Astrocyte (in vitro differentiated cells and primary cell): ENCODE measurements around the gene FEM1C. TPM values are rescaled to one million over a fixed set of nuclear protein-coding genes. Genes with fewer than 3 reads are reported as not detected.

Source experiments
- DNase-seq: peaks from one replicate; pipeline ENCODE4 v3.0.0-alpha.2; 2010; ENCODE audit warnings: low read depth
- FAIRE-seq: peaks from 2 replicates; lab custom pipeline; 2011; peaks lifted over from hg19 to GRCh38; lab: Jason Lieb, UNC
- H2AFZ ChIP-seq: 2 replicates; pipeline ENCODE4 v1.6.0; 2012; ENCODE audit warnings: low read depth, low read length, inconsistent platforms
- H3K27ac ChIP-seq: 2 replicates; pipeline ENCODE4 v1.5.1; 2011; ENCODE audit warnings: low read depth, low read length, inconsistent platforms
- H3K27me3 ChIP-seq: 2 replicates; pipeline ENCODE4 v1.6.0; 2011; ENCODE audit warnings: low read length, inconsistent platforms; ENCODE audit not compliant: insufficient read depth
- H3K36me3 ChIP-seq: 2 replicates; pipeline ENCODE4 v1.5.1; 2011; ENCODE audit warnings: low read length, inconsistent platforms; ENCODE audit not compliant: insufficient read depth
- H3K4me1 ChIP-seq: 2 replicates; pipeline ENCODE4 v1.5.1; 2011; ENCODE audit warnings: low read length, inconsistent platforms; ENCODE audit not compliant: insufficient read depth
- H3K4me2 ChIP-seq: 2 replicates; pipeline ENCODE4 v1.6.0; 2012; ENCODE audit warnings: low read length, inconsistent platforms
- H3K4me3 ChIP-seq: 2 replicates; pipeline ENCODE4 v1.5.1; 2011; ENCODE audit warnings: low read depth, mild to moderate bottlenecking, low read length, inconsistent platforms; ENCODE audit not compliant: insufficient read depth
- H3K79me2 ChIP-seq: 2 replicates; pipeline ENCODE4 v1.6.0; 2012; ENCODE audit warnings: mild to moderate bottlenecking, low read length, inconsistent platforms; ENCODE audit not compliant: insufficient read depth
- H3K9ac ChIP-seq: 2 replicates; pipeline ENCODE4 v1.6.0; 2012; ENCODE audit warnings: mild to moderate bottlenecking, low read length, inconsistent platforms
- H3K9me3 ChIP-seq: 2 replicates; pipeline ENCODE4 v1.5.1; 2012; ENCODE audit warnings: low read depth, mild to moderate bottlenecking, low read length, inconsistent platforms; ENCODE audit not compliant: insufficient read depth
- H4K20me1 ChIP-seq: 2 replicates; pipeline ENCODE4 v1.6.0; 2012; ENCODE audit warnings: low read length, inconsistent platforms; ENCODE audit not compliant: insufficient read depth
- H3K27ac Mint-ChIP-seq: one replicate; pipeline ENCODE4 v1.8.0; 2021; ENCODE audit warnings: mild to moderate bottlenecking, mixed read lengths; ENCODE audit not compliant: unreplicated experiment
- H3K27me3 Mint-ChIP-seq: one replicate; pipeline ENCODE4 v1.8.0; 2021; ENCODE audit warnings: low read depth, mixed read lengths; ENCODE audit not compliant: unreplicated experiment
- H3K36me3 Mint-ChIP-seq: one replicate; pipeline ENCODE4 v1.8.0; 2021; ENCODE audit warnings: low read depth, mixed read lengths; ENCODE audit not compliant: unreplicated experiment
- H3K4me1 Mint-ChIP-seq: one replicate; pipeline ENCODE4 v1.8.0; 2021; ENCODE audit warnings: low read depth, mixed read lengths; ENCODE audit not compliant: unreplicated experiment
- H3K4me3 Mint-ChIP-seq: one replicate; pipeline ENCODE4 v1.8.0; 2021; ENCODE audit warnings: mild to moderate bottlenecking, moderate library complexity, mixed read lengths; ENCODE audit not compliant: unreplicated experiment
- H3K9me3 Mint-ChIP-seq: one replicate; pipeline ENCODE4 v1.8.0; 2021; ENCODE audit warnings: mild to moderate bottlenecking, mixed read lengths; ENCODE audit not compliant: unreplicated experiment
- EZH2 ChIP-seq: IDR thresholded peaks from 2 replicates; pipeline ENCODE4 v1.6.1; 2012; ENCODE audit warnings: mild to moderate bottlenecking, low read length, inconsistent platforms; ENCODE audit not compliant: insufficient read depth
- total RNA-seq: library from RNA; stranded (reverse); gene quantifications from 2 replicates; pipeline ENCODE4 v1.2.1, GENCODE V29; 2021
- TF ChIP-seq, protein P1 (sequence below): IDR thresholded peaks from 2 replicates; pipeline ENCODE4 v1.5.1; 2011; ENCODE audit warnings: low read depth, mild to moderate bottlenecking, inconsistent platforms, low read length, moderate library complexity; ENCODE audit not compliant: insufficient read depth

FEM1C gene
- total RNA-seq, 1 donor from 2014 or later, result 22.9 TPM

- Mint-ChIP-seq H3K36me3 (no peaks in the 10 kb centered on the region), H3K9me3 (no peaks in the 10 kb centered on the region), H3K4me3 (no peak overlapping the region), H3K27me3 (no peaks in the 10 kb centered on the region), H3K27ac (no peak overlapping the region), H3K4me1 (no peaks in the 10 kb centered on the region)
- H3K36me3 ChIP-seq, result no peaks in the 10 kb centered on the region
- no peak overlapping the region for H2AFZ ChIP-seq
- TF ChIP-seq EZH2, result no peak
- TF ChIP-seq, protein P1, sequence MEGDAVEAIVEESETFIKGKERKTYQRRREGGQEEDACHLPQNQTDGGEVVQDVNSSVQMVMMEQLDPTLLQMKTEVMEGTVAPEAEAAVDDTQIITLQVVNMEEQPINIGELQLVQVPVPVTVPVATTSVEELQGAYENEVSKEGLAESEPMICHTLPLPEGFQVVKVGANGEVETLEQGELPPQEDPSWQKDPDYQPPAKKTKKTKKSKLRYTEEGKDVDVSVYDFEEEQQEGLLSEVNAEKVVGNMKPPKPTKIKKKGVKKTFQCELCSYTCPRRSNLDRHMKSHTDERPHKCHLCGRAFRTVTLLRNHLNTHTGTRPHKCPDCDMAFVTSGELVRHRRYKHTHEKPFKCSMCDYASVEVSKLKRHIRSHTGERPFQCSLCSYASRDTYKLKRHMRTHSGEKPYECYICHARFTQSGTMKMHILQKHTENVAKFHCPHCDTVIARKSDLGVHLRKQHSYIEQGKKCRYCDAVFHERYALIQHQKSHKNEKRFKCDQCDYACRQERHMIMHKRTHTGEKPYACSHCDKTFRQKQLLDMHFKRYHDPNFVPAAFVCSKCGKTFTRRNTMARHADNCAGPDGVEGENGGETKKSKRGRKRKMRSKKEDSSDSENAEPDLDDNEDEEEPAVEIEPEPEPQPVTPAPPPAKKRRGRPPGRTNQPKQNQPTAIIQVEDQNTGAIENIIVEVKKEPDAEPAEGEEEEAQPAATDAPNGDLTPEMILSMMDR, result no peak
- no peak for FAIRE-seq
- no peak overlapping the region for H3K27ac ChIP-seq
- no peak overlapping the region for H3K4me2 ChIP-seq
- no peaks in the 10 kb centered on the region for H3K79me2 ChIP-seq
- H3K9ac ChIP-seq, result no peak overlapping the region
- H3K27me3 ChIP-seq, result no peaks in the 10 kb centered on the region
- H4K20me1 ChIP-seq, result no peaks in the 10 kb centered on the region
- no peaks in the 10 kb centered on the region for H3K4me1 ChIP-seq
- no peaks in the 10 kb centered on the region for H3K9me3 ChIP-seq
- no peak overlapping the region for H3K4me3 ChIP-seq
- DNase-seq, result no peak
Measured at GRCh38 chr5:115487756-115488155, 56.8 kb downstream of the FEM1C start.

DNA sequence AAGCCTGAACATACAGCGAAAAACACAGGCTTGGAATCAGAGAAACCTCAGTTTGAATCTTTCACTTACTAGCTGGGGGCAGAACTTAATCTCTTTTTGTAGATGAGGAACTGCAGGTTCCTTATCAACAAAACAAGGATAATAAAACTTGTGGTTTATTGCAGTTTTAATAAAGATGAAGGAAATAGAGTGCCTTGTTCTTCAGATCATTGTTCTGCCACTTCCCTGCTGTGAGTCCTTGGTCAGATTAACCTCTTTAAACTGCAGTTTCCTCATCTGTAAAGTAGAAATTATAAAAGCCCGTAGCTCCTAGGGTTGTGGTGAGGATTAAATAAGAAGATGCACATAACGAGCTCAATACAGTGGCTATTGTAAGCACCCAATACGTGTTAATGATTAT lies 57.4 kb downstream of the FEM1C start:
- Mint-ChIP-seq H3K4me3 (no peak overlapping the region), H3K27me3 (no peaks in the 10 kb centered on the region), H3K9me3 (no peaks in the 10 kb centered on the region), H3K4me1 (no peaks in the 10 kb centered on the region), H3K36me3 (no peaks in the 10 kb centered on the region), H3K27ac (no peak overlapping the region)
- Histone ChIP-seq H3K36me3 (no peaks in the 10 kb centered on the region), H3K9ac (no peak overlapping the region), H4K20me1 (no peaks in the 10 kb centered on the region), H3K27me3 (no peaks in the 10 kb centered on the region), H3K4me1 (no peaks in the 10 kb centered on the region), H2AFZ (no peak overlapping the region), H3K9me3 (no peaks in the 10 kb centered on the region), H3K79me2 (no peaks in the 10 kb centered on the region), H3K4me2 (no peak overlapping the region), H3K4me3 (no peak overlapping the region), H3K27ac (no peak overlapping the region)
- TF ChIP-seq, protein P1, result no peak
- no peak for TF ChIP-seq EZH2
- FAIRE-seq, result no peak
- DNase-seq, result no peak

DNA sequence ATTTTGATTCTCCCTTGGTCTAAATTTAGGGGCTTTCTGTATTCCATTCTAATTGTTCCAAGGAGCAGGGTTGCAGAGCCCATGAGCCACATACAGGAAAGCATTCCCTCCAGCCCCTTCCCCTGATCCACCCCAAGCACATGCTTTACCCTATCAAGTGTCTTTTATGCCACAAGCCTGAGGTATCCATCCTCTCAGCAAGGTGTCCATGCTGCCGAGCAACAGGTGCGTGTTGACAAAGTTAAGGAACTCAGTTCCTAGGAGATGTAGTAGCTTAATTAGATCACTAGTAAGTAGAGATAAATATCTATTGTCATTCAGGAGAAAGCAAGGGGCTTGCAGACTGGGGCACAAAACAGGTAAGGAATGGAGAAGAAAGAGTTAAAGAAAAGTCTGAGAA lies 57.8 kb downstream of the FEM1C start:
- Histone ChIP-seq H3K79me2 (no peaks in the 10 kb centered on the region), H3K27ac (no peak overlapping the region), H3K4me3 (no peak overlapping the region), H3K4me1 (no peaks in the 10 kb centered on the region), H3K4me2 (no peak overlapping the region), H3K36me3 (no peaks in the 10 kb centered on the region), H2AFZ (no peak overlapping the region), H3K27me3 (no peaks in the 10 kb centered on the region), H3K9ac (no peak overlapping the region), H4K20me1 (no peaks in the 10 kb centered on the region), H3K9me3 (no peaks in the 10 kb centered on the region)
- H3K27me3 Mint-ChIP-seq, result no peaks in the 10 kb centered on the region
- no peak overlapping the region for H3K27ac Mint-ChIP-seq
- H3K36me3 Mint-ChIP-seq, result no peaks in the 10 kb centered on the region
- H3K4me3 Mint-ChIP-seq, result no peak overlapping the region
- FAIRE-seq (no peak), DNase-seq (no peak)
- no peaks in the 10 kb centered on the region for H3K4me1 Mint-ChIP-seq
- H3K9me3 Mint-ChIP-seq, result no peaks in the 10 kb centered on the region
- no peak for TF ChIP-seq EZH2
- TF ChIP-seq, protein P1, result no peak
